ENCODE data around the gene GGCX.
A peak's percentile ranks its signal among the peaks of the same experiment; 100 is the strongest.

The GGCX gene

DNA sequence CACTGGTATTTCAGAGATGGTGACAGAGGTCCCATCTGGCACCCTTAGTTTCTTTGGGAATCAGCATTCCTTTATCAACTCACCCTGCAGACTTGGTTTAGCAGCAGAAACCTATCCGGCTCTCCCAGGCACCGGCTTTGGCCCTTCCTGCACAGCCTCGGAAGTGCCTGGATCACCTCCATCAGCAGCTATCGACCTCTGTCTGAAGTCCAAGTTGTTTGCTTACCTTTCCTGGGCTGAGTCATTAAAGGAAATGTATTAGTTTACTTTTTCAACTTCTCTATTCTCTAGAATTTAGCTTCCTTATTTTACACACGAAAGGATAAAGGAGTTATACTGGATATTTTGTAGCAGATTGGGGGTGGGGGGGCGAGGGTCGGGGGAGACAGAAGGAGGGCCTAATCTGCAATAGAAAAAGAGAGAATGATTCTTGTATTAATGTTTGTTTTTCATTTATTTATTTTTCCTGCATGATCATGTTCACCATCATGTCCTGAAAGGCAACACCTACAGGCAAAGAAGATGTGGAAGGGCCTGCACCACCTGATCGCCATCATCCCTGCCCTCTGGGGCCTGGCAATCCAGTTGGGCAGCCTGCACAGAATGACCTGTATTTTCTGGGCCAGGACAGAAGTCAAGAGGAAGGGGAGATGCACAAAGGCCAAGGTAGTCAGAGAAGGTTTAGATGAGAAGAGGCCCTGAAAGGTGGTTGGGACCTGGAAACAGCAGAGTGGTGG lies 44.5 kb downstream of the GGCX start:
- no peak for DNase-seq (ENCODE audit: low spot score)

DNA sequence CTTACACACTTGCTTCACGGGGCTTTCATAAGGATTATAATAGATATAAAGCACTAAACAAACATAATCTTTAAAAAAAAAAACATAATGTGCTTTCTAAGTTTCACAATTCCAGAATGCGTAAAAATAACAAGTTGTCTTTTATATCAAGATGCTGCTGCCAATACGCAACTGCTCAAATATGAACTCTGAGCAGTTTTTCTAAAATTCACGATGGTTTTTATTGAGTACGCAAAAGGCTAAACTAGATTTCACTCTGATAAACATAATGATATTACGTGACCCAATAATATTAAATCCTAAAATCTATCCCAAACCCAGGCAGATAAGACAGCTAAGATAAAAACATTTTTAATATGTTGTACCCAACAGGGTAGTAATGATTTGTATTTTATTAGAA lies 47.0 kb downstream of the GGCX start:
- DNase-seq (ENCODE audit: low spot score), result no peak

DNA sequence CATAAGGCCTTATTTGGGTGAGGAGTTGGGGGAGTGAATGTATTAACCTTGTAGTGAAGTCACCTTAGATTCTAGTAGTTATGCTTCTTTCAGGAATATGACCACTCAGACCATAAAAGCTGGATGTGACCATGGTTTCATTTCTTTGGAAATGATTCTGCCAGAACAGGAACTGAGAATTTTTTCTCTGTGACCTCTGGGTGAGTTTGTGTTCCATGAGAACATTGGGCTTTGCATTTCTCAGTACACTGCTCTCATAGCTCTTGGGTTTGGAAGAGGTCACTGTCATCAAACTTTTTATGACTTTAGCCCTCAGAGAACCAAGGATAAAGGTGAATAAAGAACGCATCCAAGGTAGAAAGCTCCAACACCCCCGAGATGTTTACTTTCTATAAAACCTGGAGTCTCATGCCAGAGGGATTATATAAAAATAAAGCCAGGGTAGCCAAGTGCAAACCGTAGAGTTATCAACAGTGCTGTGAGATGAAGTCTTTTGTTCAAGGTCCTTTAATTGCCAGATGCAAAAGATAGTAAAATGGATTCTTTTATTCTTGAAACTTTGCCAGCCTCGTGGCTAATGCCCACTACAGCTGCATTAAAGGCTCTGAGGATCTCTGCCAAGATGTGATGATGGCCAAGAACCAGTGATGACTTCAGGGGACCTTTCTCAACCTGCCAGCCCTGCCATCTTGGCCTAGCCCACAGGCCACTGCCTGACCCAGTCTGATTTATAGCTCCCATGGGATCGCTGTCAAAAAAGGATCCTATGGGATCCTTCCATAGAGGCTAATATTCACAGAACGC lies 50.1 kb downstream of the GGCX start:
- no peak for DNase-seq (ENCODE audit: low spot score)

DNA sequence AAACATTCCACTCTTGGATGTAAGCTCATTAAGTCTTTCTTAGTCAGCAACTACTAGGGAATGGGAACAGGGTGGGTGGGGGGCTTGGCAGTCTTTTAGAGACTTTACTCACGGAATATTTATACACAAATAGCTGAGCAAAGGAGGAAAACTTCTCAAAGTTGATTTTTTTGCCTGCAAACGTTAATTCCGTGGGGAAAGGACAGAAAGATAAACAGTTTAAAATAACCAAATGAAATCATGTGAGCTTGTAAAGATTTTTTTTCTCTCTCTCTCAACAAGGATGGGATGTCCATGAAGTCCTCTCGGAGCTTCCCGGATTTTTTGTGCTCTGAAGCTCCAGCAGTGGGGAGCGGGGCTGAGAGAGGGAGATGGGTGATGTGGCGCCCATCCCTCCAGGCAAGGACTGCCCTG lies 54.5 kb downstream of the GGCX start:
- DNase-seq (ENCODE audit: low spot score), result no peak

DNA sequence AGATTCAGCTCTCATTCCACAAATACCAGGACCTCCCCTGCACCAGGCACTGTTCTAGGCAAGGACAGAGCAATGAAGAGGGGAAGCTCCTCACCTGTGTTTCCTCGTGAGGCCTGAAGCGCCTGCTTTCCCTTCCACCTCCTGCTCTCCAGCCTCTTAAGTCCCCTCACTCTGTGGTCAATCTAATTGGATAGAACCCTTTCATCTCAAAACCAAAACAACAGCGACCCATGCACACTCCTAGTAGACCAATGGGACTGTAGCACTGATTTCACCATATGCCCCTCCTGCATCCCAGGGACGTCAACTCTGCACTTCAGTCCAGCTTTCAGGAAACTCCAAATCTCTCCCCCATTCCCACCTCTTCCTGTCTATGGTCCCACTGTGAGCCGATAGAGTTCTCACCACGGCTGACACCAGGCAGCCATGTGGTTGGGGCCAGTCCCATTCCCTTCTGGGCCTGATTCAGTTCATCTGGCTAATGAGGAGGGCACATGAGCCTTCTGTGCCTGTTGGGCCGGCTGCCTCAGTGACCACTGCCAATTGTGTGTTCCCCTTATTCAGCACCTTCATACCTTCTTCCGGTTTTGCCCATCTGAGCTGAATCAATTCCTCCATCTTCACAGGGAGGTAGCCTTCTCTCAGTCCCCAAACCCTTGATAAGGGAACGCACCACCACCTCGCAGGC lies 55.6 kb downstream of the GGCX start:
- no peak for DNase-seq (ENCODE audit: low spot score)

DNA sequence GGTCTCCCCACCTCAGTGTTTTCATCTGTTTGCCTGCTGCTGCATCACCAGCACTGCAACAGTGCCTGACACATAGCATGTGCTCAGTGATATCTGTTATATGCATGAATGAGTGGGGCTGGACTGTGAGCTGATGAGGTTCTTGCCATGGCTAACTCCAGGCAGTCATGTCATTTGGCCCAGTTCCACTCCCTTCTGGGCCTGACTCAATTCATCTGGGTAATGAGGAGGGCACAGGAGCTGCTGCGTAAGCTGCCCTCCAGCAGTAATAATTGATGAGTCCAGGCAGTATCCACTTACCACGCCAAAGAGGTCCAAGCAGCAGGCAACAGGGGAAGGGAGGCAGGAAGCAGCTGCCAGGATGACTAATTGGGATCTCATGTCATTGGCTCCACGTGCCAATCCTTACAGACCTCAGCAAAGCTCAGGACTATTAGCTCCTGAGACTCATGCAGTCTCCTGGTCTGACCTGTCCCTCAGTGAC lies 56.5 kb downstream of the GGCX start:
- DNase-seq (ENCODE audit: low spot score), result peak; percentile 99

DNA sequence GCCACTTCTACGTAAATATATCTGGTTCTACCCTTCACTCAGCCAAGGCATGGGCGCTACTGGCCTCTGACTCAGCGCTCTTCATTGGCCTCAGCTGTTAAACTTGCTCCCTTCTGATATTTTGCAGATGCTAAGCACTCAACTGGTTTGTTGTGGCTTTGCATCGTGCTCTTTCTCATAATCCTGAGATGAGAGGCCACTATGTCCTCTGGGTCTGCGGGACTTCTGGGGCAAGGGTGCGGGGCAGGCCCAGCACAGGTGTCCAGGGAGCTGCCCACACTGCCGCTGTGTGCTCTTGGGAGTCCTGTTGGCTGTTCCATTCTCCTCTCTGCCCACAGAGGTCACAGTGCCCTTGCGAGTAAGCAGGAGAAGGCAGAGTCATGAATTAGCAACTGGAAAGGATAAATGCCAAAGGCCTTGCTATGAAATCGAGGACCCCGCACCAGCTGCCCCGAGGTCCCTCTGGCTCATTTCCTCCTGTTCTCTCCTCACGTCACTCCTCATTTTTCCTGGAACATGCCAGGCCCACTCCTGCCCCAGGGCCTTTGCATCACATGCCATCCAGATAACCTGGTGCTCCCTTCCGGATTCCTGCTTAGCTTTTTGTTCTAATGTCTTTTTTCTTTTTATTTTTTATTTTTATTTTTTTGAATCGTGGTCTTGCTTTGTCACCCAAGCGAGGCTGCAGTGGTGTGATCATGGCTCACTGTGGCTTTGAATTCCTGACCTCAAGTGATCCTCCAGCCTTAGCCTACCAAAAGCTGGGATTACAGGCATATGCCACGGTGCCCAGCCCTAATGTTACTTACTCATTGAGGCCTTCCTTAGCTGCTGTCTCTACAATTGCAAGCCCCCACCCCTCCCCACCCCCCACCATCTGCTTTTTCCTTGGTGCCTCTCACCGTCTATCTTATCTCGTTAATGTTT lies 57.2 kb downstream of the GGCX start:
- DNase-seq (ENCODE audit: low spot score), result no peak

DNA sequence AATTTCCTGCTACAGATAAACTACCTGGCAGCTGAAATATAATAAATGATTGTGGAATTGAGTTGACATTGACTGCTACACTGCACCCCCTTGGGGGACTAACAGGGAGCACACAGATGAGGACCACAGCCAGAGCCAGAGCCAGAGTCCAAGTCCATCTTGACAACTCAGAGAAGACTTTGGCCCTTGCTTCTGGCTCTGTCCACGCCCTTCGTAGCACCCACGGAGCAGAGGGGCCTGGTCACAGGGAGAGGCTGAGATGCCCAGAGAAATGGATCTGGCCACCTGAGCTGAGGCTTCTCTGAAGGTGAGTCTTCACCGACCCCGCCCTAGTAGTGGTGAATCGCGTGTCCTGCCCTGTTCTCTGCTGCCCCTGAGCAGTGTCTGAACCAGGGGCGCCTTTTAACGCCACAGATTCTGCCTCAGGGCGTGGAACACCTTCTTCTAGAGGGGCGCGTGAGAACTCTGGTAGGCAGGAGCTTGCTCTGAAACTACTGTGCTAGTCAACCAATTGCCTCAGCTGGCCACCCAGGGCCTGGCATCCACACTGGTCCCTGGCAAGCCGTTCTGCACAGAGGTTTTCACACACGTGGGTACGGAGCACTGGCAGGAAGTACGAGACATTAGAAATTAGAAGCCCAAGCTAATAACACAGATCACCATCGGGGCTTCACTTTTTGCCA lies 58.0 kb downstream of the GGCX start:
- DNase-seq (ENCODE audit: low spot score), result no peak

DNA sequence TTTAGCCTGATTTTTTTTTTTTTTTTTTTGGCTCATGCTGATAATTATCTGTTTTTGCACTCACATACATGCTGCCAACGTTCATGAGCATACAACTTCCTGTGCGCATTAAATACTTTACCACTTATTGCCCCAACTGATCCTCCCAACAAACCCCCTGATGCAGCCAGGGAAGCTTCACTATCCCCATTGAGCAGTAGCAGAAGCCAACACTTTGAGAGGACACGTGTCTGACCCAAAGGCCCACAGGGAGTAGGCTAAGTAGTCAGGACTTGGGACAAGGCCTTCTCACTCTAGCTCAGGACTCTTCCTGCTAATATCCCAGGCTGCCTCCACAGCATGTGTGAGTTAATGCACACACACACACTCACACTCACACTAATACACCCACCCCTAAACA lies 58.6 kb downstream of the GGCX start:
- DNase-seq (ENCODE audit: low spot score), result no peak

DNA sequence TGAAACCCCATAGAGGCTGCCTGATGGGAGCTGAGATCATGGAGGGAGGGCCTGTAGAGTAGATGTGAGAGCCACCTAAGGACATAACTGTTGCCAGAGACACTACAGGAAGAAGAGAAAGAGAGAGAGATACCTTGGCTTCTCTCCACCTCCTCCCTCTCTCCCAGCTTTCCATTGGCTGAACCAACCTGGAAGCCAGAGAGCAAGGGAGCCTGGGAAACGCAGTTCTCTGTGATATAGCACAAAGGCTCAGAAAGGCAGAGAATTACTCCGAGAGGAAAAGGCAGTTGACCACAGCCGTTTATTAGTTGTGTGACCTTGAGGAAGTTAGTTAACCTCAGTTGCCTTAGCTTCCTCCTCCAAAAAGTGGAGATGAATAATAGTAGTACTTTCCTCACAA lies 60.0 kb downstream of the GGCX start:
- no peak for DNase-seq (ENCODE audit: low spot score)

DNA sequence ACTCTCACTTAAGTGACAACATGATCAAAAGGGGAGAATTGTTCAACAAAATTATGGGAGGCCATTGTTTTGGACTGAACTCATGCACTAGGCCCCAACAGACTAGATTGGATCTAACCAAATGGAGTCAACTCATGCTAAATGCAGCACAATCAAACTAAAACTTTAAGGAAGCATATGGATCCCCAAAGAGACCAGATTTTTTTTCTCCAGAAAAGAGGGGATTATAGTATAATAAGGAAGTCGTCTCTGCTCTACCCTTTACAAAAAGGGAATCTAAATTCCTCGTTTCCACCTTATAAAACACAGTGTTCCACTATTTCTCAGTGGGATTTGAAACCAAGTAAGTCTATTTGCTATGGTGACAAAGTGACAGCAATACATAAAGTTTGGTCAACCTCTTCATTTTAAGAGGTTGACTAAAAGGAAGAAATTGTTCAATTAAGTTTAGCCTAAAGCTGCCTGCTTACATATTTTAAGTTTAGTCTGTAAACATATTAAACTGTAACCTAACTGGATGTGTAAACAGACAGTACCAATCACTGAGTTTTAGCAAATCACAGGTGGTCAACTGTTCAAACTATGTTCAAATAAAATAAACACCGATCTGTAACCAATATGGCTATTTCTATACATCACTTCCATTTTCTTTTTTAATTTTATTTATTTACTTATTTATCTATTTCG lies 63.2 kb downstream of the GGCX start:
- DNase-seq (ENCODE audit: low spot score), result no peak

DNA sequence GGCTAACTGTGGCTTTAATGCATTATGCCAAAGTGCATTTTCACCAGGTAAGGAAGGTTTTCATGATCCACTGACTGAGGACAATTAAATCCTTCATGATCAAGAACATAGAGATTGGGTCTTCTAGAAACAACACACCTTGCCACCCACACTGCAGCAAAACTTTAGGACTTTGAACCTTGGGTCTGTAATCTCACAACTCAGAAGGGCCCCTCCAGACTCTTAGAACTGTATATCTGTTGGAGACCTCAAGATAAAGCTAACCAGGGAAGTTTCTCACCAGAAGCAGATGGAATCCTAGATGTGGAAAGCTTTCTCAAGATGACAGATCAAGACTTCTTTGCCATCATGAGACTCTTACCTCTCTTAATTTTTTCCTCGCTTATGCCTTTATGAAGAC lies 64.9 kb downstream of the GGCX start:
- no peak for DNase-seq (ENCODE audit: low spot score)
